ENCODE measurements around the gene NEUROD2. TPM values are rescaled to one million over a fixed set of nuclear protein-coding genes. Genes with fewer than 3 reads are reported as not detected.

The NEUROD2 gene
- total RNA-seq, 1 donor = not detected

GRCh38 chr17:39625198-39625785 is 17.6 kb upstream of the NEUROD2 start:
- DNase-seq (ENCODE audit: low read depth) = no peak
- no peak for TF ChIP-seq CTCF (IDR thresholded peaks at IDR 0.05; ENCODE audit: insufficient read depth, low read depth, low read length)
- no peak overlapping the region for H3K4me3 ChIP-seq (ENCODE audit: low read depth, low read length)

GRCh38 chr17:39624313-39624712 is 16.6 kb upstream of the NEUROD2 start:
- DNase-seq (ENCODE audit: low read depth) = no peak
- no peak for TF ChIP-seq CTCF (IDR thresholded peaks at IDR 0.05; ENCODE audit: insufficient read depth, low read depth, low read length)
- H3K4me3 ChIP-seq (ENCODE audit: low read depth, low read length) = no peak overlapping the region

- peak; percentile 49 for DNase-seq (ENCODE audit: low read depth)
- no peak overlapping the region for H3K4me3 ChIP-seq (ENCODE audit: low read depth, low read length)
- TF ChIP-seq CTCF (IDR thresholded peaks at IDR 0.05; ENCODE audit: insufficient read depth, low read depth, low read length) = peak; percentile 95
Observed at GRCh38 chr17:39623356-39623950, 15.7 kb upstream of the NEUROD2 start.

GRCh38 chr17:39622380-39623006 is 14.8 kb upstream of the NEUROD2 start:
- DNase-seq (ENCODE audit: low read depth) = no peak
- TF ChIP-seq CTCF (IDR thresholded peaks at IDR 0.05; ENCODE audit: insufficient read depth, low read depth, low read length) = no peak
- H3K4me3 ChIP-seq (ENCODE audit: low read depth, low read length) = no peak overlapping the region

GRCh38 chr17:39621523-39622379 is 14.0 kb upstream of the NEUROD2 start:
- TF ChIP-seq CTCF (IDR thresholded peaks at IDR 0.05; ENCODE audit: insufficient read depth, low read depth, low read length) = peak; percentile 100
- peak; percentile 80 for DNase-seq (ENCODE audit: low read depth)
- H3K4me3 ChIP-seq (ENCODE audit: low read depth, low read length) = no peak overlapping the region

- no peak for TF ChIP-seq CTCF (IDR thresholded peaks at IDR 0.05; ENCODE audit: insufficient read depth, low read depth, low read length)
- DNase-seq (ENCODE audit: low read depth) = no peak
- no peak overlapping the region for H3K4me3 ChIP-seq (ENCODE audit: low read depth, low read length)
Observed at GRCh38 chr17:39619786-39620101, 12.0 kb upstream of the NEUROD2 start.

Data from fibroblast of villous mesenchyme (primary cell).